GM12874 (cell line): ENCODE measurements around the gene SLC25A48.

Experiments
- TF ChIP-seq, protein P1 (sequence below): IDR thresholded peaks from 2 replicates; pipeline ENCODE4 v1.5.1; 2011; ENCODE audit warnings: low read depth, mild to moderate bottlenecking, control low read depth, low read length, moderate library complexity; ENCODE audit not compliant: insufficient read depth

Gene SLC25A48

DNA sequence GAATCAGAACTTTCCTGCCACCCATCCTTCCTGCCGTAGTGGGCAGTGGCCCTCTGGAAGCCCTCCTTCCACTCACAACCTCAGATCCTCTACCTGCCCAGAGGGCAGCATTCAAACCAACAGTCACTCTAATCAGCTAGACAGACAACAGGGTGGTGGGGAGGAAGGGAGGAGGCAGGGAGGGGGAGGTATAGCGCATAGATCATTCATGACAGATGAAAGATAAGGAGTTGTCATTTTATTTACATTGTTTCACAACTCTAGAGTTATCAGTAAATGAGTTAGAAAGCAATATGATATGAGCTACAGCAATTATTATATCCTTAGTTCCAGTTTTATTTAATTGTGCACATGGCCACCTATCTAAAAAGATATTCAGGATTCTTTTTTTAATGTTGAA, 60.3 kb downstream of the SLC25A48 start:
- TF ChIP-seq, protein P1, sequence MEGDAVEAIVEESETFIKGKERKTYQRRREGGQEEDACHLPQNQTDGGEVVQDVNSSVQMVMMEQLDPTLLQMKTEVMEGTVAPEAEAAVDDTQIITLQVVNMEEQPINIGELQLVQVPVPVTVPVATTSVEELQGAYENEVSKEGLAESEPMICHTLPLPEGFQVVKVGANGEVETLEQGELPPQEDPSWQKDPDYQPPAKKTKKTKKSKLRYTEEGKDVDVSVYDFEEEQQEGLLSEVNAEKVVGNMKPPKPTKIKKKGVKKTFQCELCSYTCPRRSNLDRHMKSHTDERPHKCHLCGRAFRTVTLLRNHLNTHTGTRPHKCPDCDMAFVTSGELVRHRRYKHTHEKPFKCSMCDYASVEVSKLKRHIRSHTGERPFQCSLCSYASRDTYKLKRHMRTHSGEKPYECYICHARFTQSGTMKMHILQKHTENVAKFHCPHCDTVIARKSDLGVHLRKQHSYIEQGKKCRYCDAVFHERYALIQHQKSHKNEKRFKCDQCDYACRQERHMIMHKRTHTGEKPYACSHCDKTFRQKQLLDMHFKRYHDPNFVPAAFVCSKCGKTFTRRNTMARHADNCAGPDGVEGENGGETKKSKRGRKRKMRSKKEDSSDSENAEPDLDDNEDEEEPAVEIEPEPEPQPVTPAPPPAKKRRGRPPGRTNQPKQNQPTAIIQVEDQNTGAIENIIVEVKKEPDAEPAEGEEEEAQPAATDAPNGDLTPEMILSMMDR: no peak

DNA sequence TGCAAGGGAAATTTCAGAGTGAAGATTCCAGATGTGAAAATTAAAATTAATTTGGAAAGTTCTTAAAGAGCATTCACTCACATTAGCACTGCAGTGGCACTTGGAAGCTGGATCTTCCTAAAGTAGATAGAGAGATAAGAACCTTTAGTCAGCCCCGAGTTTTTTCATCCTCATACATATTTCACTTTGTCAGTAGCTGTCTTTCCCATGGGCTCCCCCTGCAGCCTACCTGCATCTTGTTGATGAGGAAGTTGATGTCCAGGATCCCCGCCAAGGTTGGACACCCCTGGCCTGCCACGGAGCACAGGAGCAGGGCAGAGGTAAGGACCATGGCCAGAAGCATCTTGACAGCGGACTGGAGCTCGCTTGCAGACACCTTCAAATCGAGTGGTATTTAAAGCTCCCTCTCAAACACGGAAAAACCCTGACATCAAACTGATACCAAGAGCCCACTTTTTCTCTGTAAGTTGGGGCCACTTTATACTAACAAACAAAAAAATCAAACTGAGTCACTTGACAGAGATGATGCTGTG, 61.1 kb downstream of the SLC25A48 start, which contains the start of gene IL9:
Gene IL9 (minus strand): TSS at position 368 of the 533 bp plus-strand sequence. CDS start 25 bp downstream, at position 343.
- TF ChIP-seq, protein P1: no peak

DNA sequence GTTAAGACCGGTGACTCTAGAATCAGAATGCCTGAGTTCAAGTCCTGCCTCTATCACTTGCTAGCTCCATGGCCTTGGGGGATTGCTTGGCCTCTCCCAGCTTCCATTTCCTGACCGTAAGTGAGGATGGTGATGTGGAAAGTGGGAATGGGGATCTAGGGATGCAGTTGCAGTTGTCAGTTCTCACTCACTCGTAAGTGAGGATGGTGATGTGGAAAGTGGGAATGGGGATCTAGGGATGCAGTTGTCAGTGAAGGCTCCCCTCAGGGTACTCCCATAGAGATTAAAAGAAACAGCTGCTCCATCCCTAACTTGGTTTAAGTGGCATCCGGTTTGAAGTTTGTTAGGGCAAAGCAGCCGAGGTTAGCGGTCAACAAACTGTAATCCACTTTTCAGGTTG, 64.2 kb downstream of the SLC25A48 start:
- TF ChIP-seq, protein P1: no peak

DNA sequence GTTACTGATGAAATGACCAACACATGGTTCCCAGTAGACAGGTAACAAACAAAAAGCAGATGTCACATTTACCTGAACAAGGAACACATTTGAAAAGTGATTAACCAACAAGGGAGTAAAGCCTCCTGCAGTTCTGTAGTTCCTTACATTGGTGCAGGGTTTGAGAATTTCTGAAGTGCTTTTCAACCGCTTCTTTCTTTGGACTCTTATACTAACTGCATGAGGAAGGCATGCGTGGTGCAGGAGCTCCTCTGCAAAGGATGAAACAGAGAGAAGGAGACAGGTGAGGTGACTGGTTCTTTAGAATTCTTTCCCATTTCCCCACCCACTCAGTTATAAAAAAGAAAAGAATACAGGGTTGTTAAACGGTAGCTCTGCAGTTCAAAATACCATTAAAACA, 65.8 kb downstream of the SLC25A48 start:
- TF ChIP-seq, protein P1: no peak

DNA sequence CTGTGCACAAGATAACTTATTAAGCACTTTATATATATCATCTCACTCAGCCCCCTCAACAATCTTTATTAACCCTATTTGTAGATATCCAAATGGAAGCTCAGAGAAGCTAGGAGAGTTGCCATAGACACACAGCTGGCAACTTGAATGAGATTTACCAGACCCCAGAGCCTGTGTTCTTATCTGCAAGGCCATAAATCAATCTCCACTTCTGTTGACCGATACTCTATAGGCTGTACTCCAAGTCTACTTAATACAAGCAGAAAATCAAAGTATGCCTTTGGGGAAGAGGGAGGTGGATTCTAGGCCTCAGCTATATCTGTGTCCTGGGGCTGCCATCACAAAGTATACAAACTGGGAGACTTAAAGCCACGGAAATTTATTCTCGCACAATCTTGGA, 67.2 kb downstream of the SLC25A48 start:
- TF ChIP-seq, protein P1: no peak

DNA sequence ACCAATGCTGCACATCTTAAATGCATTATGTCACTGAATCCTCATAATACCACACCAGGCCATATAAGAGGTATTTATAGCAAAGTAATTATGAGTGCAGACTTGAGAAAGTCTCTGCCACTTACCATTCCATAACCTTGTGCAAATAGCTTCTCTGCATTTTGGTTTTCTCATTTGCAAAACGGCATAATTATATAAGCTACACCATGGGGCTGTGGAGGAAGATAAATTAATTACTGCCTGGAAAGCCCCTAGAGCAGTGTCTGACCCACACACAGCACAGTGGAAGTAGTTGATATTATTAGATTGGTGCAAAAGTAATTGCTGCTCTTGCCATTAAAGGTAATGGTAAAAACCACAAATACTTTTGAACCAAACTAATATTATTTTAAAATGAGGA, 70.7 kb downstream of the SLC25A48 start:
- TF ChIP-seq, protein P1: no peak

DNA sequence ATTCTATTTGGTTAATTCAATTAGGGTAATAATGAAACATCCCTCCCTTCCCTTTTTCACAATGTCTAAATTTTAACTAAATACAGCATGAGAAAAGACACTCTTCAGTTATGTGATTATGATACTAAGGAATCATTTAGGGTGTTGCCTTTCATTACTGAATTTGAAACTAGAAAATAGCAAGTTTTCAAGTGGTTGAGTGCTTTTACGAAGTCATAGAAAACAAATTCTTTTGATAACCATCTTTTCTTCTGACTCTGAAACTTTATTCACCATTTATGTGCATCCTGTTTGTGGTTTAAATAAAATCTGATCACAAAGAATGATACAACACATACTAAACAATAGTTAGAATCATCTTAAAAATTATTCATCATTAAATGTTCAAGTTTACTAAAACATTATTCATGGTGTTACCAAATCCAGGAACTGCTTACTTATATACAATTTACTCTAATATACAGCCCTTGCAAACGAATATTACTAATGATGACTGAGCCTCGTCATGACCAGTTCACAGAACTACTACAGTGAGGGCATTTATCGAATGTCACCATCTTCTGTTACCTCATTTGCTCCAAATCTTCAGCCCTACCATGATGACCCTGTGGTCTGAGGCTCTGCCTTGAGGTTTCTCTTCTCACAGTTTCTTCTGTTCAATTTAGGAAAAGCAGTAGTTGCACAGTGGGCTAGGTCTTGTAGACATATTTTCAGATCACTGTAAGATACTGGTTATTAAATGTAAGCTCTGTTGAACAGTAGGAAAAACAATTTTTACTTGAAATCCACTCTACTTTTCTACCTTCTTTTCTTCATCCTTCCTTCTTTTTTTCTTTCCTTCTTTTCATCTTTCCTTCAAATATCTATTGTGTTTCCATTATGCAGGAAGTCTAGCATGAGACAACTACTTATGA, 79.5 kb downstream of the SLC25A48 start:
- TF ChIP-seq, protein P1: no peak
